Fibroblast of skin of right quadriceps (primary cell): ENCODE data around the gene LRMDA.

Experiments used
- DNase-seq: peaks from one replicate; pipeline ENCODE4 v3.0.0-alpha.2; 2013

The LRMDA gene

DNA sequence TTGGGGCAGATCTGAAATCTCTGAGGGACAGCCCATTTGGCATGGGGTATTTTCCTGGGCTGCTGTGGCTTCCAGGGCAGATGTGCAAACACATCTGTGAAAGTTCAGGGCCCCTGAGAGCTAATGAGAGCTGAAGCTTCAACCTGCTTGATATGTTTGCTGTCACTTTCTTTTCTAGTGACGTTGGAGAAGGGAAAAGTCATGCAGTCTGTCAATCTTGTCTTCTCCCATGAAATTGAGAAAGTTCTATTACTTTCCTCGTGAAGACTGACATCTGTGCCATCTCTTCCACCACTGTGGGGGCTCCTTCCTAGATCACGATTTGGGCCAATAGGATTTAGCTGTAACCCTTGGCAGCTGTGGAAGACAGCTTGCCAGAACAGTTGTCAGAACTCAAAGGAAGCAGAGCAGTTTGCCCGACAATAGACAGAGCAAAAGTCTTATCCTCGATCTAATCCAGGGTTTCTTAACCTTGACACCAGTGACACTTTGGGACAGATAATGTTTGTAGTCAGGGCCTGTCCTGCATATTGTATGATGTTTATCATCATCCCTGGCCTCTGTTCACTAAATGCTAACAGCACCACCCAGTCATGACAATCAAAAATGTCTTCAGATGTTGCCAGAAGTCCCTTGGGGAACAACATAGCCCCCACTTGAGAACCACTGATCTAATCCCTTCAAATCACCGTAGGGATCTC is 586.5 kb downstream of the LRMDA start:
- no peak for DNase-seq

GRCh38 chr10:76020630-76021029 is 589.2 kb downstream of the LRMDA start:
- DNase-seq = no peak

GRCh38 chr10:76021398-76021797 is 590.0 kb downstream of the LRMDA start:
- DNase-seq = no peak

GRCh38 chr10:76022366-76022765 is 590.9 kb downstream of the LRMDA start:
- DNase-seq = no peak

- DNase-seq = no peak
Measured at GRCh38 chr10:76023007-76023406, 591.6 kb downstream of the LRMDA start.

DNA sequence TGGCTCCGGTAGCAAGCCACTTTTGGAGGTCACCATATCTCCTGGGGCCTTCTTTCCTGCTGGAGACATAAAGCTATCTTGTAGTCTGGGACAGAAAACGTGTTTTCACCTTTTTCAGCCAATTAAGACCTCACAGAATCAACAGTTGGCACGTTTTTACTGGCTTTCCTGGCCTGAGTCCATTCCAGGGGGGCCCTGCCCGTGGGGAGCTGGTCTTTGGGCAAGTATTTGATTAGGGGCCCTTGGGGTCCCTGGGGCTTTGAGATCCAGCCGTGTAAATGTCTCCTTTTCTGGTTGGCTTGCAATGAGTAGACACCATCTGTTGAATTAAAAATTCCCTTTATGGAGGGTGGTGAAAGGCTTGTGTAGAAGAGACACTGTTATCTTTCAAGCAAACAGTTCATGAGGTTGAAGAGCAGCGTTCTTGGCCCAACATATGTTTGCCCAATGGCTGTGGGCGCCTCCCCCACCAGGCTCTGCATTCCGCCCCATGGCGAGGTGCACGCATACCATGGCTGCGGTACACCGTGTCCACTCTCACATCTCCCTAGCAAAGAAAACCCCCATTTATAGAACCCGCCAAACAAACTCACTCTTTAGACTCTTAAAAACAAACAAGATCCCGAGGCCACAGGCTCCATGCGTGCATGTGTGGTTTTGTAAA is 593.2 kb downstream of the LRMDA start:
- no peak for DNase-seq

- DNase-seq = no peak
Measured at GRCh38 chr10:76025124-76025477, 593.7 kb downstream of the LRMDA start.

GRCh38 chr10:76026176-76026771 is 594.9 kb downstream of the LRMDA start:
- no peak for DNase-seq

- no peak for DNase-seq
Measured at GRCh38 chr10:76026905-76027304, 595.5 kb downstream of the LRMDA start.

DNA sequence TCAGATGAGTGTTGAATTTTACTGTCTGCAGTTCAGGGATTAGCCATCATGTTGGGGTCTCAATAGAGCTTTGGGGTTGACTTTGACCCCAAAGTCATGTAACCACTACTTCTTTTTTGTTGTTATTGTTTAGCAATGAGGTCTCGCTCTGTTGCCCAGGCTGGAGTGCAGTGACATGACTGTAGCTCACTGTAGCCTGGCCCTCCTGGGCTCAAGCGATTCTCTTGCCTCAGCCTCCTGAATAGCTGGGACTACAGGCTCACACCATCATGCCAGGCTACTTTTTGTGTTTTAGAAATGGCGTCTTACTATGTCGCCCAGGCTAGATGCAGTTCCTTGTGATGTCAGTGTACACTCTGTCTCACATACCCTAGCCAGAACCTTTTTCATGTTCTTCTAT is 598.4 kb downstream of the LRMDA start:
- DNase-seq = no peak

DNA sequence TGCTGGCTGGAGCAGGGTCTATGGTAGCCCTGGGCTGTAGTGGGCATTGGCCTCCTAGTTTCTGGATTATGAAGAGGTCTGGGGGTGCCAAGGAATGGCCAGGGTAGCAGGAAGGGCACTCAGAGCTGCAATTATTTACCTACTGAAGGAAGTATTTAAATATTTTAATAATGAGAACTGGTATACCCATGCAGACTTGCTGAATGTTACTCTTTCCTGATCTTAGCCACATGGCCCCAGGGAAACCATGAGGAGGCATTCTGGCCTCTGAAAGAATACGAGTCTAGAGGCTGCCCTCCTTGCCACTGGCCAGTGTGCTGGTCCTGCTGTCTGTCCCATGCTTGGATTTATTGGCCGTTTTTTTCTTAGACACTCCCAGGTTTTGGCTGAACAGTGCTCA is 599.7 kb downstream of the LRMDA start:
- no peak for DNase-seq

DNA sequence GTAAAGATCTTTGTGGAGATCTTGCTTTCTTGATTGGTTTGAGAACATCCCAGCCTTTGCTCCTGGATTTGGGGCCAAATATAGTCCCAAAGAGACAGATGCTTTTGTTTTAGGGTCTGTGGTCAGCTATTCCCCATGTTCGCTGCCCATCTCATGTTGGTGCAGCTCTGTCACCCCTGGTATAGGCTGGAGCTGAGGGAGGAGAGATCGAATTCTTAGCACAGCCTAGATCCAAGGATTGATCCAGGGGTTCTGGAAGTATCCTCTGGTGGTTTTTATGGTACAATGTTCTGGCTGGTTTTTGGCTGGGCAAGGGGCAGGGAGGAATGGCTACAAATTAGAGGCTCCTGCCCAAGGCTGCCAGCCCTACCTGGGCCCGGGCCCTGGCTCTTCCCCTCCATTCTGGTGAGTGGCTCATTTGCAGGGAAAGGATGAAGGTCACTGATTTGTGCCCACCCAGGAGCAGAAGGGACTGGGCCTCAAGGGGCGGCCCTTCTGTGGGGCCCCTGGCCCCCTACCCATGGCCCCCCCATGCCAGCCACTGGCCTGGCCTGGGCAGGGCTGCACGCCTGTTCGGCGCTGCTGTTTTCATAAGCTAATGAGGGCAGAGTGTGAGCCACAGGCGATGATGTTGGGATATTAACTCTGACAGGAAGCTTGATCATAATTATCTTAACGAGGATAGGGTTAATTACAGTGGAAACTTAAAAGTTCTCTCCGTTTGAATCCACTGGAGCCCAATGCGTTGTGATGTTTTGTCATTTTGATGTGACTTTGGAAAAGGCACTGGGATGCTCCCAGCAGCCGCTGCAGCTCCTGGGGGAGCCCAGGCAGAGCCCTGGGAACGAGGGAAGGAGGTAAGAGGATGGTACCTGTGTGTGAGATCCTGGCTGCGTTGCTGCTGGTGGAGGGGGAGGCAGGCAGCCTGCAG is 600.6 kb downstream of the LRMDA start:
- DNase-seq = no peak

GRCh38 chr10:76032700-76033039 is 601.2 kb downstream of the LRMDA start:
- no peak for DNase-seq

- peak; percentile 42 for DNase-seq
Measured at GRCh38 chr10:76033457-76034196, 602.2 kb downstream of the LRMDA start.

GRCh38 chr10:76034353-76035205 is 603.2 kb downstream of the LRMDA start:
- peak; percentile 13 for DNase-seq

DNA sequence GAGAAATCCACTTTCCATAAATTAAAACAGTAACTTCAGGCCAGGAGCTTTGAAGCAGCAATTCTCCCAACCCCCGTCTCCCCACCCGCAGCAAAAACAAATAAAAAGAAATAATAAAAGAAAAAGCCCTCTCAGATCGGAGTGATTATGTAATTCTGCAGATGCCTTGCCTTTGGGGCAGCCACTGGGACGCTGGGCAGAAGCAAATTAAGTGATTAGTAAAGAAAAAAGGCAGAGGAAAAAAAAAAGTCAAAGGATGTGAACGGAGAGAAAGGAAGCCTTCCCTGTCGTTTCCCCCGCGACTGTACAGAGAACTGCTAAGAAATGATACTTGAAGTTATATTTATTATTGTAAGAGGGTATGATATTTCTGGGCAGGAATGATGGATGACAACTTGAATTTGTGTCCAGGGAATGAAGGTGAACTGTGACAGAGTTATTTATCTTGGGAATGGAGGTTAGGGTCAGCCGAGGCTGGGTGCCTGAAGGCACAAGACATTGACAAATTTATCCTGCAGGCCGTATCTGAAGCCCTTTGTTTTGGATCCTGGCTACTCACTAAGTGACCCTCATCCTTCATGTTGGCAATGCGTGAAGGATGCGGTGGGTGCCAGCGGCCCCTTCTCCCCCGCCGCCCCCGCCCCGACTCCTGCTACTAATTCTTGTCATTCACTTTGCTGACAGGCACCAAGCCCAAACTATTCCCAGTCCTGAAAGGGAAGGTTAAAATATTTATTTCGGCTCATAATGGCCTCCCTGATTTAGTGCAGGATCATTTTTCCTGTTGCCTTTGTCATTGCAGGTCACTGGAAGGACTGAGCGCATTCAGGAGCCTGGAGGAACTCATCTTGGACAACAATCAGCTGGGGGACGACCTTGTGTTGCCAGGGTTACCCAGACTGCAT is 604.0 kb downstream of the LRMDA start:
- DNase-seq = no peak

- peak; percentile 59 for DNase-seq
Measured at GRCh38 chr10:76036111-76036940, 604.9 kb downstream of the LRMDA start.

- no peak for DNase-seq
Measured at GRCh38 chr10:76036962-76037361, 605.5 kb downstream of the LRMDA start.

DNA sequence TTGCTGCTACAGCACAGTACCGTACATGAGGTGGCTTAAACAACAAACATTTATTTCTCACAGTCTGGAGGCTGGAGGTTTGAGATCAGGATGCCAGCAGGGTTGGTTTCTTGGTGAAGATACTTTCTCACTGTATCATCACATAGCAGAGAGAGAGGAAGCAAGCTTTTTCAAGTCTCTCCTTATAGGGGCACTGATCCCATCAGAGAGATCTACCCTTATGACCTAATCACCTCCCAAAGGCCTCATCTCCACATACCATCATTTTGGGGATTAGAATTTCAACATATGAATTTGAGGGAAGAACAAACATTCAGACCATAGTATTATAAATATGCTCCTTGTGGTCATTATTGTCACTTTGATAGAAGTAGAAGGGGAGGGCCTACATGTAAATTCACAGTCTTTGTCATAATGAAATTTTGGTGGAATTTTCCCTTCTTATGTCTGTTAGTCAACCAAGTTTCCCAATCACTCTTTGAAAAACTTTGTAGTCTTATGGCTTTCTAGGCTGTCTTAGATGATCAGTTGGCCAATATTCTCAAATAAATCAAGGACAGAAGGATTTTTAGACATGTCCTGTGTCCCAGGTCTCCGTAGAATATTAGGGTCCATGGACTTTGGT is 606.2 kb downstream of the LRMDA start:
- peak; percentile 77 for DNase-seq
